HG02870 (cell line): ENCODE measurements around the gene GNGT2.
"Not testable (repeated sequence)": the region's sequence is repeated elsewhere in the genome, so short reads cannot be mapped to it uniquely, and the experiment has no call there.

Experiments
- ATAC-seq: cut with Tn5 transposase; IDR thresholded peaks from one replicate; pipeline ENCODE4 v1.9.1; 2021; ENCODE audit warnings: mild to moderate bottlenecking, moderate library complexity; ENCODE audit not compliant: unreplicated experiment

Gene GNGT2

GRCh38 chr17:49213399-49213798, 3.0 kb upstream of the GNGT2 start:
- no peak for ATAC-seq

GRCh38 chr17:49209061-49209571, 1.3 kb downstream of the GNGT2 start:
- ATAC-seq = no peak

GRCh38 chr17:49204516-49204915, 5.9 kb downstream of the GNGT2 start:
- no peak for ATAC-seq

GRCh38 chr17:49203796-49204195, 6.6 kb downstream of the GNGT2 start:
- no peak for ATAC-seq

- ATAC-seq = no peak
Observed at GRCh38 chr17:49201481-49201927, 8.9 kb downstream of the GNGT2 start.

GRCh38 chr17:49200423-49201083, 9.8 kb downstream of the GNGT2 start:
- no peak for ATAC-seq

GRCh38 chr17:49198211-49198610, 12.2 kb downstream of the GNGT2 start:
- no peak for ATAC-seq

- ATAC-seq = no peak
Observed at GRCh38 chr17:49197346-49197998, 12.9 kb downstream of the GNGT2 start.

- ATAC-seq = no peak
Observed at GRCh38 chr17:49196520-49196919, 13.9 kb downstream of the GNGT2 start.

- ATAC-seq = no peak
Observed at GRCh38 chr17:49195751-49196150, 14.6 kb downstream of the GNGT2 start.

GRCh38 chr17:49194297-49194607, 16.1 kb downstream of the GNGT2 start:
- ATAC-seq = no peak

GRCh38 chr17:49193513-49194296, 16.7 kb downstream of the GNGT2 start:
- no peak for ATAC-seq

- ATAC-seq = peak; percentile 50
Observed at GRCh38 chr17:49191917-49192741, 18.2 kb downstream of the GNGT2 start.

GRCh38 chr17:49191409-49191916, 18.9 kb downstream of the GNGT2 start:
- ATAC-seq = peak; percentile 2

- no peak for ATAC-seq
Observed at GRCh38 chr17:49190932-49191331, 19.4 kb downstream of the GNGT2 start.

GRCh38 chr17:49187301-49187700, 23.1 kb downstream of the GNGT2 start:
- ATAC-seq = no peak

- ATAC-seq = not testable (repeated sequence)
Observed at GRCh38 chr17:49185381-49185780, 25.0 kb downstream of the GNGT2 start.

- not testable (repeated sequence) for ATAC-seq
Observed at GRCh38 chr17:49184522-49184921, 25.9 kb downstream of the GNGT2 start.

GRCh38 chr17:49183801-49184200, 26.6 kb downstream of the GNGT2 start:
- ATAC-seq = no peak

- ATAC-seq = no peak
Observed at GRCh38 chr17:49183341-49183740, 27.0 kb downstream of the GNGT2 start.
